Liver (tissue), 3 donors: ENCODE measurements around the gene PEX11B.

Experiments used
- EGR1 ChIP-seq, 2 donors: IDR thresholded peaks; 2 replicates each; pipeline ENCODE4 v1.6.1; 2016 to 2018; ENCODE audit warnings: antibody characterized with exemption in 2 of 2, low read depth in 2 of 2
- FOXA1 ChIP-seq: IDR thresholded peaks from 2 replicates; pipeline ENCODE4 v1.6.1; 2016; ENCODE audit warnings: antibody characterized with exemption
- GABPA ChIP-seq, 2 donors: IDR thresholded peaks in 1 of 2; conservative IDR thresholded peaks in 1 of 2; 2 replicates each; pipeline ENCODE4 v1.6.1; 2016; ENCODE audit warnings: antibody characterized with exemption in 2 of 2, mild to moderate bottlenecking in 1 of 2, moderate library complexity in 1 of 2
- JUND ChIP-seq, 2 donors: IDR thresholded peaks; 2 replicates each; pipeline ENCODE4 v1.6.1; 2016; ENCODE audit warnings: antibody characterized with exemption in 2 of 2
- RAD21 ChIP-seq, 2 donors: IDR thresholded peaks; 2 replicates each; pipeline ENCODE4 v1.6.1; 2016; ENCODE audit warnings: antibody characterized with exemption in 2 of 2, mild to moderate bottlenecking in 2 of 2
- SP1 ChIP-seq: IDR thresholded peaks from 2 replicates; pipeline ENCODE4 v1.6.1; 2018; ENCODE audit warnings: antibody characterized with exemption, mild to moderate bottlenecking
- TAF1 ChIP-seq: conservative IDR thresholded peaks from 2 replicates; pipeline ENCODE4 v1.6.1; 2016; ENCODE audit warnings: antibody characterized with exemption, mild to moderate bottlenecking
- YY1 ChIP-seq: IDR thresholded peaks from 2 replicates; pipeline ENCODE4 v1.6.1; 2016; ENCODE audit warnings: antibody characterized with exemption, mild to moderate bottlenecking
- TF ChIP-seq, protein P1 (sequence below): fragments of 150-350 bp; IDR thresholded peaks from 2 replicates; pipeline ENCODE4 v1.5.1; 2017; ENCODE audit warnings: improper control_type of control experiment, low read depth, low read length; ENCODE audit not compliant: missing input control
- TF ChIP-seq, protein P2 (sequence below): IDR thresholded peaks from 2 replicates; pipeline ENCODE4 v1.6.1; 2016; ENCODE audit warnings: antibody characterized with exemption, mild to moderate bottlenecking
- TF ChIP-seq, protein P3 (sequence below): IDR thresholded peaks from 2 replicates; pipeline ENCODE4 v1.6.1; 2016; ENCODE audit warnings: antibody characterized with exemption
- donor health status: healthy.
- donor health status: healthy.

DNA sequence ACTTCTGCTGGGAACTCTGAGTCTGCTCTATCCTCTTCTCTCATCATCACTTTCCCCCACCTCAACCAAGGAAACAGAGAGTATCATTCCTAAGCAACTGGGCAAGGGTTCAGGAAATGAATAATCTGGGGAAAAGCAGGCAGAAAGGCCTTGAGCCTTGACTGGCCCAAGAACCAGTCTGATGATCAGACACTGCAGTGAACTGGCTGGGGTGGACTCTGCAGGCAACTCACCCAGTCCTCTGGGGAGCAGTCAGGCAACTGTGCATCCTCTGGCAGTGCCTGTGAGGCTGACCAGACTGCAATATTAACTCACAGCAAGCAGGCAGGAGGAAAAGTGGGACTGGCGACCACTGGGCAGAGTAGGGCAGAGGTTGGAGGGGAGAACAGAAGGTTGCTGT is 33.8 kb downstream of the PEX11B start:
- TF ChIP-seq GABPA (IDR thresholded peaks at IDR 0.05 in 1 of 2, conservative IDR thresholded peaks at IDR 0.05 in 1 of 2) (no peak), YY1 (no peak), JUND (IDR thresholded peaks at IDR 0.05) (no peak), EGR1 (IDR thresholded peaks at IDR 0.05; ENCODE audit: low read depth in 2 of 2) (no peak), RAD21 (IDR thresholded peaks at IDR 0.05) (no peak), SP1 (no peak), TAF1 (no peak), FOXA1 (no peak)
- TF ChIP-seq, protein P1, sequence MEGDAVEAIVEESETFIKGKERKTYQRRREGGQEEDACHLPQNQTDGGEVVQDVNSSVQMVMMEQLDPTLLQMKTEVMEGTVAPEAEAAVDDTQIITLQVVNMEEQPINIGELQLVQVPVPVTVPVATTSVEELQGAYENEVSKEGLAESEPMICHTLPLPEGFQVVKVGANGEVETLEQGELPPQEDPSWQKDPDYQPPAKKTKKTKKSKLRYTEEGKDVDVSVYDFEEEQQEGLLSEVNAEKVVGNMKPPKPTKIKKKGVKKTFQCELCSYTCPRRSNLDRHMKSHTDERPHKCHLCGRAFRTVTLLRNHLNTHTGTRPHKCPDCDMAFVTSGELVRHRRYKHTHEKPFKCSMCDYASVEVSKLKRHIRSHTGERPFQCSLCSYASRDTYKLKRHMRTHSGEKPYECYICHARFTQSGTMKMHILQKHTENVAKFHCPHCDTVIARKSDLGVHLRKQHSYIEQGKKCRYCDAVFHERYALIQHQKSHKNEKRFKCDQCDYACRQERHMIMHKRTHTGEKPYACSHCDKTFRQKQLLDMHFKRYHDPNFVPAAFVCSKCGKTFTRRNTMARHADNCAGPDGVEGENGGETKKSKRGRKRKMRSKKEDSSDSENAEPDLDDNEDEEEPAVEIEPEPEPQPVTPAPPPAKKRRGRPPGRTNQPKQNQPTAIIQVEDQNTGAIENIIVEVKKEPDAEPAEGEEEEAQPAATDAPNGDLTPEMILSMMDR = no peak
- TF ChIP-seq, protein P2, sequence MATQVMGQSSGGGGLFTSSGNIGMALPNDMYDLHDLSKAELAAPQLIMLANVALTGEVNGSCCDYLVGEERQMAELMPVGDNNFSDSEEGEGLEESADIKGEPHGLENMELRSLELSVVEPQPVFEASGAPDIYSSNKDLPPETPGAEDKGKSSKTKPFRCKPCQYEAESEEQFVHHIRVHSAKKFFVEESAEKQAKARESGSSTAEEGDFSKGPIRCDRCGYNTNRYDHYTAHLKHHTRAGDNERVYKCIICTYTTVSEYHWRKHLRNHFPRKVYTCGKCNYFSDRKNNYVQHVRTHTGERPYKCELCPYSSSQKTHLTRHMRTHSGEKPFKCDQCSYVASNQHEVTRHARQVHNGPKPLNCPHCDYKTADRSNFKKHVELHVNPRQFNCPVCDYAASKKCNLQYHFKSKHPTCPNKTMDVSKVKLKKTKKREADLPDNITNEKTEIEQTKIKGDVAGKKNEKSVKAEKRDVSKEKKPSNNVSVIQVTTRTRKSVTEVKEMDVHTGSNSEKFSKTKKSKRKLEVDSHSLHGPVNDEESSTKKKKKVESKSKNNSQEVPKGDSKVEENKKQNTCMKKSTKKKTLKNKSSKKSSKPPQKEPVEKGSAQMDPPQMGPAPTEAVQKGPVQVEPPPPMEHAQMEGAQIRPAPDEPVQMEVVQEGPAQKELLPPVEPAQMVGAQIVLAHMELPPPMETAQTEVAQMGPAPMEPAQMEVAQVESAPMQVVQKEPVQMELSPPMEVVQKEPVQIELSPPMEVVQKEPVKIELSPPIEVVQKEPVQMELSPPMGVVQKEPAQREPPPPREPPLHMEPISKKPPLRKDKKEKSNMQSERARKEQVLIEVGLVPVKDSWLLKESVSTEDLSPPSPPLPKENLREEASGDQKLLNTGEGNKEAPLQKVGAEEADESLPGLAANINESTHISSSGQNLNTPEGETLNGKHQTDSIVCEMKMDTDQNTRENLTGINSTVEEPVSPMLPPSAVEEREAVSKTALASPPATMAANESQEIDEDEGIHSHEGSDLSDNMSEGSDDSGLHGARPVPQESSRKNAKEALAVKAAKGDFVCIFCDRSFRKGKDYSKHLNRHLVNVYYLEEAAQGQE = no peak
- TF ChIP-seq, protein P3, sequence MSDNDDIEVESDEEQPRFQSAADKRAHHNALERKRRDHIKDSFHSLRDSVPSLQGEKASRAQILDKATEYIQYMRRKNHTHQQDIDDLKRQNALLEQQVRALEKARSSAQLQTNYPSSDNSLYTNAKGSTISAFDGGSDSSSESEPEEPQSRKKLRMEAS = no peak
